ENCODE data around the gene EID2. TPM values are rescaled to one million over a fixed set of nuclear protein-coding genes. Genes with fewer than 3 reads are reported as not detected.

The EID2 gene
- total and polyA plus RNA-seq, 2 donors (not counting 3 experiments of a cell fraction or from before 2014, with no cell fraction given), result 6.6 to 17.4 TPM

- Histone ChIP-seq H3K9ac (replicated peaks; ENCODE audit: extremely low read depth, insufficient read depth, low read length) (no peak overlapping the region), H3K4me2 (ENCODE audit: insufficient read depth, low read length) (no peak overlapping the region), H3K79me2 (ENCODE audit: control insufficient read depth, insufficient read depth, low read length) (no peaks in the 10 kb centered on the region), H3K9me3 (replicated peaks; ENCODE audit: control insufficient read depth, insufficient read depth, low read length) (no peaks in the 10 kb centered on the region), H3K9me1 (replicated peaks; ENCODE audit: control insufficient read depth, extremely low read depth, insufficient read depth, low read length) (no peaks in the 10 kb centered on the region), H4K20me1 (replicated peaks; ENCODE audit: control insufficient read depth, extremely low read depth, insufficient read depth, low read length) (no peaks in the 10 kb centered on the region), H2AFZ (ENCODE audit: low read depth, low read length) (no peak overlapping the region), H3K36me3 (ENCODE audit: control insufficient read depth in 2 of 2, extremely low read depth in 1 of 2, insufficient read depth in 2 of 2, low read length in 2 of 2) (no peaks in the 10 kb centered on the region), H3K27ac (ENCODE audit: insufficient read depth, low read depth, low read length) (no peak overlapping the region), H3K27me3 (ENCODE audit: control insufficient read depth in 2 of 2, insufficient read depth in 2 of 2, low read length in 2 of 2) (peaks cover 8% of the 10 kb centered on the region in 2 experiments), H3K4me1 (ENCODE audit: control insufficient read depth, extremely low read depth, insufficient read depth, low read length) (peaks cover 15% of the 10 kb centered on the region), H3K4me3 (replicated peaks in 1 of 3; ENCODE audit: insufficient read depth in 1 of 3, low read depth in 1 of 3, low read length in 3 of 3) (no peak overlapping the region)
- no peak for FAIRE-seq
- no peak for DNase-seq (ENCODE audit: low read depth, low spot score)
- dilution Hi-C loops (cut with MboI; ENCODE audit: extremely low pct_ligation_motif_present, low sequenced_read_pairs), result no loop called here
- intact Hi-C loops (cut with micrococcal nuclease), result no loop called here
- CTCF ChIA-PET, result no interaction called here
- TF ChIP-seq POLR2AphosphoS5 (IDR thresholded peaks at IDR 0.05; ENCODE audit: insufficient read depth, low read depth, low read length), result no peak
- no TSS peak for BruUV-seq (replicated peaks)
- POLR2A ChIA-PET, result no interaction called here
These were observed 4.4 kb upstream of the EID2 start for GRCh38 chr19:39544226-39544903.

- Histone ChIP-seq H3K9me1 (replicated peaks; ENCODE audit: control insufficient read depth, extremely low read depth, insufficient read depth, low read length) (no peaks in the 10 kb centered on the region), H4K20me1 (replicated peaks; ENCODE audit: control insufficient read depth, extremely low read depth, insufficient read depth, low read length) (peaks cover 3% of the 10 kb centered on the region), H3K36me3 (ENCODE audit: control insufficient read depth in 2 of 2, extremely low read depth in 1 of 2, insufficient read depth in 2 of 2, low read length in 2 of 2) (no peaks in the 10 kb centered on the region), H2AFZ (ENCODE audit: low read depth, low read length) (no peak overlapping the region), H3K9ac (replicated peaks; ENCODE audit: extremely low read depth, insufficient read depth, low read length) (no peak overlapping the region), H3K27me3 (ENCODE audit: control insufficient read depth in 2 of 2, insufficient read depth in 2 of 2, low read length in 2 of 2) (peaks cover 8% of the 10 kb centered on the region in 2 experiments), H3K4me2 (ENCODE audit: insufficient read depth, low read length) (no peak overlapping the region), H3K4me3 (replicated peaks in 1 of 3; ENCODE audit: insufficient read depth in 1 of 3, low read depth in 1 of 3, low read length in 3 of 3) (no peak overlapping the region), H3K27ac (ENCODE audit: insufficient read depth, low read depth, low read length) (no peak overlapping the region), H3K4me1 (ENCODE audit: control insufficient read depth, extremely low read depth, insufficient read depth, low read length) (peaks cover 21% of the 10 kb centered on the region), H3K79me2 (ENCODE audit: control insufficient read depth, insufficient read depth, low read length) (peaks cover 7% of the 10 kb centered on the region), H3K9me3 (replicated peaks; ENCODE audit: control insufficient read depth, insufficient read depth, low read length) (no peaks in the 10 kb centered on the region)
- CTCF ChIA-PET, result no interaction called here
- intact Hi-C loops (cut with micrococcal nuclease), result no loop called here
- no peak for FAIRE-seq
- dilution Hi-C loops (cut with MboI; ENCODE audit: extremely low pct_ligation_motif_present, low sequenced_read_pairs), result no loop called here
- no TSS peak for BruUV-seq (replicated peaks)
- DNase-seq (ENCODE audit: low read depth, low spot score), result no peak
- TF ChIP-seq JUN (IDR thresholded peaks at IDR 0.05; ENCODE audit: borderline replicate concordance, insufficient read depth, insufficient read length, low read depth) (no peak), FOS (IDR thresholded peaks at IDR 0.05; ENCODE audit: borderline replicate concordance, insufficient read depth, low read length) (no peak), EZH2 (IDR thresholded peaks at IDR 0.05; ENCODE audit: borderline replicate concordance, low read depth, low read length, severe bottlenecking) (no peak), MYC (IDR thresholded peaks at IDR 0.05; ENCODE audit: low read depth, low read length) (no peak), POLR2A (IDR thresholded peaks at IDR 0.05; ENCODE audit: low read depth, low read length) (no peak), GATA2 (IDR thresholded peaks at IDR 0.05; ENCODE audit: insufficient read depth, insufficient read length, low read depth, low read length) (no peak), POLR2AphosphoS5 (IDR thresholded peaks at IDR 0.05; ENCODE audit: insufficient read depth, low read depth, low read length) (no peak)
- TF ChIP-seq, protein P1, sequence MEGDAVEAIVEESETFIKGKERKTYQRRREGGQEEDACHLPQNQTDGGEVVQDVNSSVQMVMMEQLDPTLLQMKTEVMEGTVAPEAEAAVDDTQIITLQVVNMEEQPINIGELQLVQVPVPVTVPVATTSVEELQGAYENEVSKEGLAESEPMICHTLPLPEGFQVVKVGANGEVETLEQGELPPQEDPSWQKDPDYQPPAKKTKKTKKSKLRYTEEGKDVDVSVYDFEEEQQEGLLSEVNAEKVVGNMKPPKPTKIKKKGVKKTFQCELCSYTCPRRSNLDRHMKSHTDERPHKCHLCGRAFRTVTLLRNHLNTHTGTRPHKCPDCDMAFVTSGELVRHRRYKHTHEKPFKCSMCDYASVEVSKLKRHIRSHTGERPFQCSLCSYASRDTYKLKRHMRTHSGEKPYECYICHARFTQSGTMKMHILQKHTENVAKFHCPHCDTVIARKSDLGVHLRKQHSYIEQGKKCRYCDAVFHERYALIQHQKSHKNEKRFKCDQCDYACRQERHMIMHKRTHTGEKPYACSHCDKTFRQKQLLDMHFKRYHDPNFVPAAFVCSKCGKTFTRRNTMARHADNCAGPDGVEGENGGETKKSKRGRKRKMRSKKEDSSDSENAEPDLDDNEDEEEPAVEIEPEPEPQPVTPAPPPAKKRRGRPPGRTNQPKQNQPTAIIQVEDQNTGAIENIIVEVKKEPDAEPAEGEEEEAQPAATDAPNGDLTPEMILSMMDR (IDR thresholded peaks at IDR 0.05; ENCODE audit: extremely low read depth in 1 of 2, insufficient read depth in 1 of 2, low read depth in 1 of 2, low read length in 2 of 2), result no peak
- TF ChIP-seq, protein P2, sequence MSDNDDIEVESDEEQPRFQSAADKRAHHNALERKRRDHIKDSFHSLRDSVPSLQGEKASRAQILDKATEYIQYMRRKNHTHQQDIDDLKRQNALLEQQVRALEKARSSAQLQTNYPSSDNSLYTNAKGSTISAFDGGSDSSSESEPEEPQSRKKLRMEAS (IDR thresholded peaks at IDR 0.05; ENCODE audit: insufficient read depth, insufficient read length), result no peak
- POLR2A ChIA-PET, result no interaction called here
These were observed 3.5 kb upstream of the EID2 start for GRCh38 chr19:39543477-39543857.
